ENCODE results near the gene TPRG1. TPM values are rescaled to one million over a fixed set of nuclear protein-coding genes. Genes with fewer than 3 reads are reported as not detected.

TPRG1 gene
- total and polyA plus RNA-seq, 2 of the 8 experiments (the other 6 are each of a cell fraction or from before 2014, with no cell fraction given) = 0.37 to 0.47 TPM

DNA sequence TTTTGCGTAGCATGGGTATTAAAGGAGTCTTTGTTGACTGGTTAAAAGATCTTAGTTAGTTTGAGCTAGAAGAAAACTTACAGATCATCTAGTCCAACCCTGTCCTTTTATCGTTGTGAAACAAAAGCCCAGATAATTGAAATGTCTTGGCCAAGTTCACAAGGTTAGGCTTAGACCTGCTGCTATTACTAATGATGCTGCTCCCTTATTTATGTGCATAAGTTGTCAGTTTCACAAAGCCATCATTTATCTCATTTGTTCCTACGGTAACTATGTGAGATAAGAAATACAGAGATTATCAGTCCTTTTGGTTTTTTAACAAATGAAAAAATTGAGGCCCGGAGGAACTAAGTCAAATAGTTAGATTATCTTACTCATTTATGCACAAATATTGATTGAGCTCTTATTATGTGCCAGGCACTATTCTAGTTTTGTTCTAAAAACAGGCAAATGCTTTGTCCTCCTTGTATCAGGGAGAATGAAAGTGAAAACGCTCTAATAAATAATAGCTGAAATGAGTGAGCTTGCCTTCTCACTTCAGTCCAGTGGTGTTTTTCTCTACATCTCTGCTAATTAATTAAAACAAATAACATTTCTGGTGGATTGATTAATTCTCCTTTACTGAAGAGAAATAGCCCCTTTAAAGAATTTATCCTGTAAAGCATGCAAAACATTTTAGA, 49.1 kb upstream of the TPRG1 start (continued):
- TF ChIP-seq, protein P1, sequence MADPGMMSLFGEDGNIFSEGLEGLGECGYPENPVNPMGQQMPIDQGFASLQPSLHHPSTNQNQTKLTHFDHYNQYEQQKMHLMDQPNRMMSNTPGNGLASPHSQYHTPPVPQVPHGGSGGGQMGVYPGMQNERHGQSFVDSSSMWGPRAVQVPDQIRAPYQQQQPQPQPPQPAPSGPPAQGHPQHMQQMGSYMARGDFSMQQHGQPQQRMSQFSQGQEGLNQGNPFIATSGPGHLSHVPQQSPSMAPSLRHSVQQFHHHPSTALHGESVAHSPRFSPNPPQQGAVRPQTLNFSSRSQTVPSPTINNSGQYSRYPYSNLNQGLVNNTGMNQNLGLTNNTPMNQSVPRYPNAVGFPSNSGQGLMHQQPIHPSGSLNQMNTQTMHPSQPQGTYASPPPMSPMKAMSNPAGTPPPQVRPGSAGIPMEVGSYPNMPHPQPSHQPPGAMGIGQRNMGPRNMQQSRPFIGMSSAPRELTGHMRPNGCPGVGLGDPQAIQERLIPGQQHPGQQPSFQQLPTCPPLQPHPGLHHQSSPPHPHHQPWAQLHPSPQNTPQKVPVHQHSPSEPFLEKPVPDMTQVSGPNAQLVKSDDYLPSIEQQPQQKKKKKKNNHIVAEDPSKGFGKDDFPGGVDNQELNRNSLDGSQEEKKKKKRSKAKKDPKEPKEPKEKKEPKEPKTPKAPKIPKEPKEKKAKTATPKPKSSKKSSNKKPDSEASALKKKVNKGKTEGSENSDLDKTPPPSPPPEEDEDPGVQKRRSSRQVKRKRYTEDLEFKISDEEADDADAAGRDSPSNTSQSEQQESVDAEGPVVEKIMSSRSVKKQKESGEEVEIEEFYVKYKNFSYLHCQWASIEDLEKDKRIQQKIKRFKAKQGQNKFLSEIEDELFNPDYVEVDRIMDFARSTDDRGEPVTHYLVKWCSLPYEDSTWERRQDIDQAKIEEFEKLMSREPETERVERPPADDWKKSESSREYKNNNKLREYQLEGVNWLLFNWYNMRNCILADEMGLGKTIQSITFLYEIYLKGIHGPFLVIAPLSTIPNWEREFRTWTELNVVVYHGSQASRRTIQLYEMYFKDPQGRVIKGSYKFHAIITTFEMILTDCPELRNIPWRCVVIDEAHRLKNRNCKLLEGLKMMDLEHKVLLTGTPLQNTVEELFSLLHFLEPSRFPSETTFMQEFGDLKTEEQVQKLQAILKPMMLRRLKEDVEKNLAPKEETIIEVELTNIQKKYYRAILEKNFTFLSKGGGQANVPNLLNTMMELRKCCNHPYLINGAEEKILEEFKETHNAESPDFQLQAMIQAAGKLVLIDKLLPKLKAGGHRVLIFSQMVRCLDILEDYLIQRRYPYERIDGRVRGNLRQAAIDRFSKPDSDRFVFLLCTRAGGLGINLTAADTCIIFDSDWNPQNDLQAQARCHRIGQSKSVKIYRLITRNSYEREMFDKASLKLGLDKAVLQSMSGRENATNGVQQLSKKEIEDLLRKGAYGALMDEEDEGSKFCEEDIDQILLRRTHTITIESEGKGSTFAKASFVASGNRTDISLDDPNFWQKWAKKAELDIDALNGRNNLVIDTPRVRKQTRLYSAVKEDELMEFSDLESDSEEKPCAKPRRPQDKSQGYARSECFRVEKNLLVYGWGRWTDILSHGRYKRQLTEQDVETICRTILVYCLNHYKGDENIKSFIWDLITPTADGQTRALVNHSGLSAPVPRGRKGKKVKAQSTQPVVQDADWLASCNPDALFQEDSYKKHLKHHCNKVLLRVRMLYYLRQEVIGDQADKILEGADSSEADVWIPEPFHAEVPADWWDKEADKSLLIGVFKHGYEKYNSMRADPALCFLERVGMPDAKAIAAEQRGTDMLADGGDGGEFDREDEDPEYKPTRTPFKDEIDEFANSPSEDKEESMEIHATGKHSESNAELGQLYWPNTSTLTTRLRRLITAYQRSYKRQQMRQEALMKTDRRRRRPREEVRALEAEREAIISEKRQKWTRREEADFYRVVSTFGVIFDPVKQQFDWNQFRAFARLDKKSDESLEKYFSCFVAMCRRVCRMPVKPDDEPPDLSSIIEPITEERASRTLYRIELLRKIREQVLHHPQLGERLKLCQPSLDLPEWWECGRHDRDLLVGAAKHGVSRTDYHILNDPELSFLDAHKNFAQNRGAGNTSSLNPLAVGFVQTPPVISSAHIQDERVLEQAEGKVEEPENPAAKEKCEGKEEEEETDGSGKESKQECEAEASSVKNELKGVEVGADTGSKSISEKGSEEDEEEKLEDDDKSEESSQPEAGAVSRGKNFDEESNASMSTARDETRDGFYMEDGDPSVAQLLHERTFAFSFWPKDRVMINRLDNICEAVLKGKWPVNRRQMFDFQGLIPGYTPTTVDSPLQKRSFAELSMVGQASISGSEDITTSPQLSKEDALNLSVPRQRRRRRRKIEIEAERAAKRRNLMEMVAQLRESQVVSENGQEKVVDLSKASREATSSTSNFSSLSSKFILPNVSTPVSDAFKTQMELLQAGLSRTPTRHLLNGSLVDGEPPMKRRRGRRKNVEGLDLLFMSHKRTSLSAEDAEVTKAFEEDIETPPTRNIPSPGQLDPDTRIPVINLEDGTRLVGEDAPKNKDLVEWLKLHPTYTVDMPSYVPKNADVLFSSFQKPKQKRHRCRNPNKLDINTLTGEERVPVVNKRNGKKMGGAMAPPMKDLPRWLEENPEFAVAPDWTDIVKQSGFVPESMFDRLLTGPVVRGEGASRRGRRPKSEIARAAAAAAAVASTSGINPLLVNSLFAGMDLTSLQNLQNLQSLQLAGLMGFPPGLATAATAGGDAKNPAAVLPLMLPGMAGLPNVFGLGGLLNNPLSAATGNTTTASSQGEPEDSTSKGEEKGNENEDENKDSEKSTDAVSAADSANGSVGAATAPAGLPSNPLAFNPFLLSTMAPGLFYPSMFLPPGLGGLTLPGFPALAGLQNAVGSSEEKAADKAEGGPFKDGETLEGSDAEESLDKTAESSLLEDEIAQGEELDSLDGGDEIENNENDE (IDR thresholded peaks at IDR 0.05; ENCODE audit: insufficient replicate concordance, low read length) = no peak
- TF ChIP-seq BRCA1 (IDR thresholded peaks at IDR 0.05; ENCODE audit: low read depth, low read length) = no peak
- no peak for TF ChIP-seq SIX5 (IDR thresholded peaks at IDR 0.05; ENCODE audit: low read depth, low read length)
- no peak for TF ChIP-seq JUND (IDR thresholded peaks at IDR 0.05; ENCODE audit: low read length)
- no peak for TF ChIP-seq EGR1 (IDR thresholded peaks at IDR 0.05; ENCODE audit: borderline replicate concordance, low read depth, low read length)
- TF ChIP-seq EZH2 (IDR thresholded peaks at IDR 0.05; ENCODE audit: low read depth, low read length, severe bottlenecking) = no peak
- TF ChIP-seq ATF3 (IDR thresholded peaks at IDR 0.05; ENCODE audit: insufficient read depth, low read depth, low read length) = no peak
- TF ChIP-seq TAF1 (IDR thresholded peaks at IDR 0.05; ENCODE audit: low read depth, low read length) = no peak
- TF ChIP-seq YY1 (IDR thresholded peaks at IDR 0.05; ENCODE audit: low read depth, low read length) = no peak
- no peak for TF ChIP-seq CTBP2 (IDR thresholded peaks at IDR 0.05; ENCODE audit: borderline replicate concordance, insufficient read depth, insufficient read length, low read length)
- TF ChIP-seq MAFK (IDR thresholded peaks at IDR 0.05; ENCODE audit: low read depth, low read length) = no peak

All from H1 (cell line).